Suprapubic skin (tissue), 4 donors: ENCODE measurements around the gene MFAP4.

Source experiments
- POLR2A ChIP-seq, 2 donors: fragments of 450-650 bp; IDR thresholded peaks; one replicate each; pipeline ENCODE4 v1.6.1; 2017; ENCODE audit warnings: antibody characterized with exemption in 2 of 2, mild to moderate bottlenecking in 2 of 2, moderate library complexity in 2 of 2
- POLR2AphosphoS5 ChIP-seq, 3 donors: sonication (generic); formaldehyde crosslinking; IDR thresholded peaks; one replicate each; pipeline ENCODE4 v1.6.1; 2017; ENCODE audit warnings: antibody characterized with exemption in 3 of 3
- TF ChIP-seq, protein P1 (sequence below), 2 donors: fragments of 200-600 bp in 1 of 2; fragments of 450-650 bp in 1 of 2; sonication (generic) in 1 of 2; IDR thresholded peaks; one replicate each; pipeline ENCODE4 v1.5.1; 2016 to 2019; ENCODE audit warnings: antibody characterized with exemption in 2 of 2, mild to moderate bottlenecking in 1 of 2, moderate library complexity in 1 of 2

DNA sequence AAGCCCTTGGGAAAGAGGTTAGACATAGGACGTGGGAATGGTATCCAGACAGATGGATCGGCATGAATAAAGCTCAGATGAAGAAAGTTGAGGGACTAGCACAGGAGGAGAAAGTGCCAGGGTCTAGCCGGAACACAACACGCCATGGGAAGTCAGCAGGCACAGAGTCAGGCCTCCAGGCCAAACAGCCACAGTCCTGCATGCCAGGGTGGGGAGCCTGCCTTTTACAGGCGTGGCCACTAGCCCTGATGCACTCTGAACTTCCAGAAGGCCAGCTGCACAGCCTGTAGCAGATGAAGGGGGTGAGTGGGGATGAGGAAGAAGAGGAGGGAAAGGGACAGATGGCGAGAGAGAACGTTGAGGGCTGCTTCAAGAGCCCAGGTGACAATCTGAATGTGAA, 29.6 kb downstream of the MFAP4 start:
- TF ChIP-seq, protein P1, sequence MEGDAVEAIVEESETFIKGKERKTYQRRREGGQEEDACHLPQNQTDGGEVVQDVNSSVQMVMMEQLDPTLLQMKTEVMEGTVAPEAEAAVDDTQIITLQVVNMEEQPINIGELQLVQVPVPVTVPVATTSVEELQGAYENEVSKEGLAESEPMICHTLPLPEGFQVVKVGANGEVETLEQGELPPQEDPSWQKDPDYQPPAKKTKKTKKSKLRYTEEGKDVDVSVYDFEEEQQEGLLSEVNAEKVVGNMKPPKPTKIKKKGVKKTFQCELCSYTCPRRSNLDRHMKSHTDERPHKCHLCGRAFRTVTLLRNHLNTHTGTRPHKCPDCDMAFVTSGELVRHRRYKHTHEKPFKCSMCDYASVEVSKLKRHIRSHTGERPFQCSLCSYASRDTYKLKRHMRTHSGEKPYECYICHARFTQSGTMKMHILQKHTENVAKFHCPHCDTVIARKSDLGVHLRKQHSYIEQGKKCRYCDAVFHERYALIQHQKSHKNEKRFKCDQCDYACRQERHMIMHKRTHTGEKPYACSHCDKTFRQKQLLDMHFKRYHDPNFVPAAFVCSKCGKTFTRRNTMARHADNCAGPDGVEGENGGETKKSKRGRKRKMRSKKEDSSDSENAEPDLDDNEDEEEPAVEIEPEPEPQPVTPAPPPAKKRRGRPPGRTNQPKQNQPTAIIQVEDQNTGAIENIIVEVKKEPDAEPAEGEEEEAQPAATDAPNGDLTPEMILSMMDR (IDR thresholded peaks at IDR 0.05) = no peak
- TF ChIP-seq POLR2A (IDR thresholded peaks at IDR 0.05) (no peak), POLR2AphosphoS5 (IDR thresholded peaks at IDR 0.05) (no peak)
